GM23248 (cell line): ENCODE measurements around the gene HOXA4. TPM values are rescaled to one million over a fixed set of nuclear protein-coding genes. Genes with fewer than 3 reads are reported as not detected.
A peak's percentile ranks its signal among the peaks of the same experiment; 100 is the strongest.

Experiments
- DNase-seq: peaks from one replicate; pipeline ENCODE4 v3.0.0-alpha.2; 2015
- H2AFZ ChIP-seq: fragments of 200-600 bp; sonication (generic); 2 replicates; pipeline ENCODE4 v1.6.1; 2016; ENCODE audit warnings: antibody characterized with exemption
- H3F3A ChIP-seq: fragments of 200-600 bp; sonication (generic); 2 replicates; pipeline ENCODE4 v1.6.1; 2016; ENCODE audit warnings: mild to moderate bottlenecking, antibody characterized with exemption, mixed run types; ENCODE audit not compliant: insufficient read depth
- H3K27ac ChIP-seq: fragments of 200-600 bp; sonication (generic); 2 replicates; pipeline ENCODE4 v1.5.1; 2016; ENCODE audit warnings: mild to moderate bottlenecking
- H3K27me3 ChIP-seq: fragments of 200-600 bp; sonication (generic); replicated peaks from 2 replicates; pipeline ENCODE4 v1.6.1; 2016; ENCODE audit warnings: mild to moderate bottlenecking; ENCODE audit not compliant: insufficient read depth
- H3K36me3 ChIP-seq: fragments of 200-600 bp; sonication (generic); 2 replicates; pipeline ENCODE4 v1.6.1; 2016; ENCODE audit warnings: low read depth, mild to moderate bottlenecking
- H3K4me1 ChIP-seq: fragments of 200-600 bp; sonication (generic); 2 replicates; pipeline ENCODE4 v1.6.1; 2016; ENCODE audit warnings: mild to moderate bottlenecking; ENCODE audit not compliant: insufficient read depth
- H3K4me2 ChIP-seq: fragments of 200-600 bp; sonication (generic); one replicate; pipeline ENCODE4 v1.6.1; 2016; ENCODE audit warnings: mild to moderate bottlenecking; ENCODE audit not compliant: unreplicated experiment
- H3K4me3 ChIP-seq: fragments of 200-600 bp; sonication (generic); 2 replicates; pipeline ENCODE4 v1.5.1; 2016; ENCODE audit warnings: mild to moderate bottlenecking
- H3K79me2 ChIP-seq: fragments of 200-600 bp; sonication (generic); 2 replicates; pipeline ENCODE4 v1.6.1; 2016; ENCODE audit warnings: mild to moderate bottlenecking; ENCODE audit not compliant: insufficient read depth
- H3K9ac ChIP-seq: fragments of 200-600 bp; sonication (generic); 2 replicates; pipeline ENCODE4 v1.6.1; 2016; ENCODE audit warnings: mild to moderate bottlenecking
- H3K9me2 ChIP-seq: fragments of 200-600 bp; sonication (generic); 2 replicates; pipeline ENCODE4 v1.6.1; 2016; ENCODE audit warnings: mixed run types, mild to moderate bottlenecking, moderate library complexity; ENCODE audit not compliant: insufficient read depth
- H3K9me3 ChIP-seq: fragments of 200-600 bp; sonication (generic); one replicate; pipeline ENCODE4 v1.6.1; 2017; ENCODE audit warnings: low read depth
- H4K20me1 ChIP-seq: fragments of 200-600 bp; sonication (generic); 2 replicates; pipeline ENCODE4 v1.6.0; 2016; ENCODE audit not compliant: insufficient read depth
- EZH2 ChIP-seq: fragments of 200-600 bp; sonication (generic); IDR thresholded peaks from 2 replicates; pipeline ENCODE4 v1.6.1; 2018; ENCODE audit warnings: antibody characterized with exemption, mild to moderate bottlenecking; ENCODE audit not compliant: insufficient read depth, poor library complexity, severe bottlenecking
- EZH2phosphoT487 ChIP-seq: fragments of 200-600 bp; sonication (generic); IDR thresholded peaks from 2 replicates; pipeline ENCODE4 v1.6.1; 2018; ENCODE audit warnings: antibody characterized with exemption, moderate library complexity, mild to moderate bottlenecking, low read depth; ENCODE audit not compliant: insufficient read depth
- WGBS, 2 experiments: methylation state at CpG; one replicate each; pipeline ENCODE4 v1.1.6; 2015 to 2017; ENCODE audit warnings: low lambda C conversion rate in 2 of 2, low coverage in 1 of 2; ENCODE audit errors: missing lambda C conversion rate in 2 of 2; 5-methylcytosine and 5-hydroxymethylcytosine counted together
- in situ Hi-C: fragments of 300-500 bp; cut with MboI; formaldehyde crosslinking; loops from 2 replicates; pipeline ENCODE4 v1.15.0; 2020
- polyA plus RNA-seq: library from polyadenylated mRNA; unstranded; fragments of >200 nt; fragmentation: Nextera tagmentation; extraction: Ambion mirVana; gene quantifications from 2 replicates; pipeline ENCODE4 v1.2.1, GENCODE V29; 2016
- total RNA-seq: library from RNA; depleted of rRNA; stranded (reverse); fragments of >200 nt; shearing (Covaris generic); gene quantifications from 2 replicates; pipeline ENCODE4 v1.2.3, GENCODE V29; 2014

Gene HOXA4
- total and polyA plus RNA-seq, 2 experiments from 2014 or later = 1.8 to 3.1 TPM

DNA sequence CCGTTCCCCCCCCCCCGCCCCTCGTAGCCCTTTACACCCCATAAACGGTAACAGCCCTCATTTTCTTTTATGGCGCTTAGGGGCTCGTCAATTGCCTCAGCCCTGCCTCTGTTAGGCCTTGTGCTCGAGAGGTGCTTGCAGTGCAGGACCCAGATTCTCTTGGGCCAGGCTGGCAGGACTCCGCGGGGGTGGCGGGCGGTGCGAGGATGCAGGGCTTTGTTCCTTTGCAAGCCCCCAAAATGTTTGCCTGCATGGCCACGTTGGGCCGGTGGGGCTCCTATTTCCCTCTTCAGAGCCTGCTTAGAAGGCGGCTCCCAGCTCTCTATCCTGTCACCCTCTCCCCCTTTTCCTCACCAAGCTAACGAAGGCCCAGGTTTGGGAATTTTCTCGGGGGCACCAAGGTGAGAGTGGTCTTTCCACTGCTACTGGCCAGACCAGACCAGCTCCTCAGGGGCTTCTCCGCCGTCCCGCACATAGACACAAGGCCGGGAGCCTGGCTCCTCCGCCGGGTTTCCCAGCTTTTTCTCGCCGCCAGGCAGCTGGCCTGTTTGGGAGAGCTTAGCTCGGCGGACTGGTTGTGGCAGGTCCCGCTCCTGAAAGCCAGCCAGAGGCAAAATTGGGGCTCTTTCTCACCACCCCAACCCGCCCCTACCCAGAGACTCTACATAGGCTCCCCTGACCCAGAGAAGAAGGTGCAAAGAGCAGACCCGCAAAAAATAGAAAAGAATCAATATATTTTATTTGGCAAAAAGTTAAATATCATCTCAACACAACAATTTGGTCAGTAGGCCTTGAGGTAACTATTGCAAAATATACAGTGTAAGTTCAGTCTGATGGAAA is 31.4 kb upstream of the HOXA4 start:
- in situ Hi-C loops = loop anchor here (10.0 kb wide), 1 partner anchor 967 kb away; no protein-coding TSS in a partner anchor
- Histone ChIP-seq H3K4me1 (no peaks in the 10 kb centered on the region), H2AFZ (no peak overlapping the region), H3F3A (peaks cover 7% of the 10 kb centered on the region), H3K4me3 (peak overlapping the region; percentile 83), H3K9me2 (no peaks in the 10 kb centered on the region), H3K4me2 (peak overlapping the region; percentile 100), H4K20me1 (no peaks in the 10 kb centered on the region), H3K27me3 (no peaks in the 10 kb centered on the region), H3K79me2 (peaks cover 58% of the 10 kb centered on the region), H3K27ac (peak overlapping the region; percentile 99), H3K9me3 (no peaks in the 10 kb centered on the region), H3K9ac (peak overlapping the region; percentile 98), H3K36me3 (peaks cover 10% of the 10 kb centered on the region; the same call in 1 of the 2 replicates)
- 5 to 7% methylated on average over 24 to 30 of the region's 30 CpGs for WGBS, 2 experiments
- DNase-seq = peak; percentile 61
- TF ChIP-seq EZH2 = no peak
- no peak for TF ChIP-seq EZH2phosphoT487

DNA sequence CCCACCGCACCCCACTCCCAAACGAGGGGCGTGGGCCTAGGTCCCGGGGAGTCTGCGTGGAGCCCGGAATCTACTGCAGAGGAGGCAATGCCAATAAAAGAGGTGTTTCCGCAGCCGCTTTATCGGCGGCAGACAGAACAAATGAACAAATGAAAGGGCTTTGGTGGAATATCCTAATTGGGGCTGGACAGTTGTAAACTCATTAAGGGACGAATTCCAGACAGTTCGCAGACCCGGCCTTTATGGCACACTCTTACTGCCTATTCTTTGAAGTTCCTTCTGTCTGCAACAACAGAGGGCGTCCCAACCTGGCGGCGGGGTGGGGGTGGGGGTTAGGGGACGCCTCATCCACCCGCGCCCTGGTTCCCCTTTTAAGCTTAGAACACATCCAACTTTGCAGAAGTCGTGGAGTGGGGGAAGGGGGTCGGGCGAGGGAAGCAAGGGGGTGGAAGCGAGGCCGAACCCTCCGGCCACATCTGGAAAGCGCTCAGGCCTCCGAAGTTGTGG is 30.7 kb upstream of the HOXA4 start:
- TF ChIP-seq EZH2phosphoT487 (no peak), EZH2 (no peak)
- Histone ChIP-seq H3K9me3 (no peaks in the 10 kb centered on the region), H2AFZ (peak overlapping the region; percentile 95), H3K4me1 (no peaks in the 10 kb centered on the region), H3K4me3 (peak overlapping the region; percentile 83), H3K27me3 (no peaks in the 10 kb centered on the region), H4K20me1 (no peaks in the 10 kb centered on the region), H3F3A (peaks cover 7% of the 10 kb centered on the region; the same call in 1 of the 2 replicates), H3K27ac (peak overlapping the region; percentile 99), H3K9me2 (no peaks in the 10 kb centered on the region), H3K79me2 (peaks cover 52% of the 10 kb centered on the region), H3K36me3 (peaks cover 10% of the 10 kb centered on the region; the same call in 1 of the 2 replicates), H3K4me2 (peak overlapping the region; percentile 100), H3K9ac (peak overlapping the region; percentile 98)
- in situ Hi-C loops = loop anchor here (10.0 kb wide), 1 partner anchor 966 kb away; no protein-coding TSS in a partner anchor
- peak; percentile 51 for DNase-seq
- 1% methylated on average over 19 to 26 of the region's 27 CpGs for WGBS, 2 experiments

DNA sequence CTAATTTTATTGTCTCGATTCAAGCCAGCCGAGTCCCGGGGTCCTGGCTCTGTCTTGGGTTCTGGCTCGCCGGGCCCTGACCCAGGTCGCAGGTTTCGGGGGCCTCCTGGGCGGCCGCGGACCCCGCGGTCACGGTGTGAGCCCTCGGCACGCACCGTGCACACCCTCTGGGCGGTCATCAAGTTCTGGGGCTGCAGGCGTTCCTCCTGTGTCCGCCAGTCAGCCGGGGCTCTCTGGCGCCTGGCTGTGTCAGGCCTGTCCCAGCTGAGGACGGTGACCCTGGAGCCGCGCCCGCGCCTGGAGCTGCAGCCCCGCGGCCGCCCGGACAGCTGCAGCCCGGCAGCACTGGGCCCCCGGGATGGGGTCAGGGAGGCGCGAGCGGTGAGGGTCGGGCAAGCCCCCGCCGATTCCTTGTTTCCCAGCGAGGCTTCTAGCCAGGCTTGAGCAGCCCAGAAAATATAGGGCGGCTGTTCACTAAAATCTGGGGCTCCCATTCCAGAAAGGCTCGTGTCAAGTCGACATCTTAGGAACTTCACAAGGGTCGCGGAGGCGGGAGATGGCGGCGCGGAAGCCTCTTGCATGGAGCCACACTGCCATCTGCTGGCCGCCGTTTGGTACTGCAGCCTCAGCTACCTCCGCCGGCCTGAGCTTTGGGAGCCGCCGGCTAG is 30.1 kb upstream of the HOXA4 start:
- Histone ChIP-seq H3K27me3 (no peaks in the 10 kb centered on the region), H3K79me2 (peaks cover 49% of the 10 kb centered on the region), H3K27ac (peak overlapping the region; percentile 99), H3K9ac (peak overlapping the region; percentile 98), H4K20me1 (no peaks in the 10 kb centered on the region), H3K9me3 (no peaks in the 10 kb centered on the region), H3F3A (peaks cover 7% of the 10 kb centered on the region; the same call in 1 of the 2 replicates), H3K4me1 (peaks cover under 1% of the 10 kb centered on the region), H3K4me3 (peak overlapping the region; percentile 83), H2AFZ (peak overlapping the region; percentile 95), H3K4me2 (peak overlapping the region; percentile 100), H3K36me3 (peaks cover 10% of the 10 kb centered on the region; the same call in 1 of the 2 replicates), H3K9me2 (no peaks in the 10 kb centered on the region)
- peak; percentile 91 for DNase-seq
- 5 to 6% methylated on average over 52 to 53 of the region's 54 CpGs for WGBS, 2 experiments
- TF ChIP-seq EZH2phosphoT487 (no peak), EZH2 (no peak)
- in situ Hi-C loops = loop anchor here (10.0 kb wide), 1 partner anchor 966 kb away; no protein-coding TSS in a partner anchor

DNA sequence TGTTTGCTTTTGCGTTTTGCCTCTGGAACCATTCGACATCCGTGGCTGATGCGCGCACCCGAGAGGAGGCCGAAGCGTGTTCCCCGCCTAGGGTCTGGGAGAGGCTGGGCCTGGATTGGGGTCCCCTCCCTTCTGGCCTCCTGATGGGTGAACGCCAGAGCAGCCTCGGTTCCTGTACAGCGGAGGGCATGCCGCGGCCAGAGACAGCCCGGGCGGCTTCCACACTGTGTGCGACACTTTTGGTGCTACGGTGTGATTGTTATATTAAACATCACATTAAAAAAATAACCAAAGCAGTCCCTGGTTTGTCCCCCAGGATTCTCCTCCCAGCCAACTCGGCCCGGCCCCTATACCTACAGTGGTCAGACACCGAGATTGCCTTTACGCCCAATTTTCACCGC is 29.6 kb upstream of the HOXA4 start:
- no peaks in the 10 kb centered on the region for H3K27me3 ChIP-seq
- no peaks in the 10 kb centered on the region for H3K9me2 ChIP-seq
- peak overlapping the region; percentile 83 for H3K4me3 ChIP-seq
- H4K20me1 ChIP-seq = no peaks in the 10 kb centered on the region
- peaks cover 10% of the 10 kb centered on the region; the same call in 1 of the 2 replicates for H3K36me3 ChIP-seq
- H3K27ac ChIP-seq = no peak overlapping the region
- peak overlapping the region; percentile 95 for H2AFZ ChIP-seq
- peaks cover 7% of the 10 kb centered on the region; the same call in 1 of the 2 replicates for H3F3A ChIP-seq
- 96 to 99% methylated on average over 21 to 23 of the region's 23 CpGs for WGBS, 2 experiments
- H3K4me2 ChIP-seq = peak overlapping the region; percentile 100
- H3K9ac ChIP-seq = peak overlapping the region; percentile 98
- peaks cover 49% of the 10 kb centered on the region for H3K79me2 ChIP-seq
- in situ Hi-C loops = loop anchor here (10.0 kb wide), 1 partner anchor 965 kb away; no protein-coding TSS in a partner anchor
- H3K4me1 ChIP-seq = peaks cover 5% of the 10 kb centered on the region
- TF ChIP-seq EZH2phosphoT487 (no peak), EZH2 (no peak)
- H3K9me3 ChIP-seq = no peaks in the 10 kb centered on the region
- DNase-seq = no peak
